A549 (cell line): ENCODE data around the gene HEXIM2.

Experiments
- CTCF ChIP-seq: fragments of >200 bp; sonication (Bioruptor Twin); formaldehyde crosslinking; IDR thresholded peaks from 3 replicates; pipeline ENCODE4 v1.5.1; 2016
- EP300 ChIP-seq, 2 experiments: fragments of >200 bp; sonication (Bioruptor Twin); formaldehyde crosslinking; IDR thresholded peaks; 2 replicates in 1 of 2; 3 replicates in 1 of 2; pipeline ENCODE4 v1.6.1; 2016 to 2017
- FOXS1 ChIP-seq: fragments of 250-450 bp; sonication (Bioruptor Pico); IDR thresholded peaks from 2 replicates; pipeline ENCODE4 v1.5.0; 2020; ENCODE audit warnings: mild to moderate bottlenecking, moderate library complexity
- MAX ChIP-seq: IDR thresholded peaks from 2 replicates; pipeline ENCODE4 v1.6.1; 2012
- NR3C1 ChIP-seq: fragments of >200 bp; sonication (Bioruptor Twin); formaldehyde crosslinking; IDR thresholded peaks from 3 replicates; pipeline ENCODE4 v1.6.1; 2017
- TF ChIP-seq, protein P1 (sequence below): fragments of 200-600 bp; sonication (generic); IDR thresholded peaks from 2 replicates; pipeline ENCODE4 v1.6.1; 2016; ENCODE audit warnings: antibody characterized with exemption, mild to moderate bottlenecking, moderate library complexity

DNA sequence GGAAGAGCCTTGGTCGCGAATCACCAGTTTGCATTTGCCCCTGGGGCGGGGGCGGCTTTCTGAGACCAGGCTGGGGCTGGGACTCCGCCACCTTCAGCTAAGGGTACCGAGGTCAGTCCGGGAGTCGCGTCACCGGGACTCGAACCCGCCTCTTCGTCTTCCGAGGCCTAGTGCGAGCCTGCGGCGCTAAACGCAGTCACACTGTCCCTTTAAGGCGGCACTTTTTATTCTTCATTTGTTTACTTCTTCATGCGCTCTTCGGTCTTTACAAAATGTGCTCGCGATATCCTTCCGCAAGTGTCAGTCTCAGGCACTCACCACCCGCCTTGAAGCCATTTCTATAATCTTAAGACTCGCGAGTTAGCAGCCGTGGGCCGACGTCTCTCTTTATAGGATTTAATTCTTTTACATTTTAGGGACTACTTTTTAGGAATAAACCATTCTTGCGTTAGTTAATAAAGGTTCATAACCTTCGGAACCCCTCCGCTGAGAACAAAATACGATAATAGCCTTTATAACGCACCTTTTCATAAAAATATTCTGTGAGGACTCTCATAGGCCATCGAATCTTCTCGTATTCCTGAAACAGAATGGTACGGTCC lies 14.0 kb upstream of the HEXIM2 start:
- TF ChIP-seq FOXS1 (peak; percentile 92), CTCF (no peak), NR3C1 (no peak), MAX (peak; percentile 99), EP300 (IDR thresholded peaks at IDR 0.05) (no peak)
- TF ChIP-seq, protein P1, sequence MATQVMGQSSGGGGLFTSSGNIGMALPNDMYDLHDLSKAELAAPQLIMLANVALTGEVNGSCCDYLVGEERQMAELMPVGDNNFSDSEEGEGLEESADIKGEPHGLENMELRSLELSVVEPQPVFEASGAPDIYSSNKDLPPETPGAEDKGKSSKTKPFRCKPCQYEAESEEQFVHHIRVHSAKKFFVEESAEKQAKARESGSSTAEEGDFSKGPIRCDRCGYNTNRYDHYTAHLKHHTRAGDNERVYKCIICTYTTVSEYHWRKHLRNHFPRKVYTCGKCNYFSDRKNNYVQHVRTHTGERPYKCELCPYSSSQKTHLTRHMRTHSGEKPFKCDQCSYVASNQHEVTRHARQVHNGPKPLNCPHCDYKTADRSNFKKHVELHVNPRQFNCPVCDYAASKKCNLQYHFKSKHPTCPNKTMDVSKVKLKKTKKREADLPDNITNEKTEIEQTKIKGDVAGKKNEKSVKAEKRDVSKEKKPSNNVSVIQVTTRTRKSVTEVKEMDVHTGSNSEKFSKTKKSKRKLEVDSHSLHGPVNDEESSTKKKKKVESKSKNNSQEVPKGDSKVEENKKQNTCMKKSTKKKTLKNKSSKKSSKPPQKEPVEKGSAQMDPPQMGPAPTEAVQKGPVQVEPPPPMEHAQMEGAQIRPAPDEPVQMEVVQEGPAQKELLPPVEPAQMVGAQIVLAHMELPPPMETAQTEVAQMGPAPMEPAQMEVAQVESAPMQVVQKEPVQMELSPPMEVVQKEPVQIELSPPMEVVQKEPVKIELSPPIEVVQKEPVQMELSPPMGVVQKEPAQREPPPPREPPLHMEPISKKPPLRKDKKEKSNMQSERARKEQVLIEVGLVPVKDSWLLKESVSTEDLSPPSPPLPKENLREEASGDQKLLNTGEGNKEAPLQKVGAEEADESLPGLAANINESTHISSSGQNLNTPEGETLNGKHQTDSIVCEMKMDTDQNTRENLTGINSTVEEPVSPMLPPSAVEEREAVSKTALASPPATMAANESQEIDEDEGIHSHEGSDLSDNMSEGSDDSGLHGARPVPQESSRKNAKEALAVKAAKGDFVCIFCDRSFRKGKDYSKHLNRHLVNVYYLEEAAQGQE = peak; percentile 16; the same call in 1 of the 2 replicates
